Measurements from ENCODE around the gene STXBP5.
A peak's percentile ranks its signal among the peaks of the same experiment; 100 is the strongest.

The STXBP5 gene

DNA sequence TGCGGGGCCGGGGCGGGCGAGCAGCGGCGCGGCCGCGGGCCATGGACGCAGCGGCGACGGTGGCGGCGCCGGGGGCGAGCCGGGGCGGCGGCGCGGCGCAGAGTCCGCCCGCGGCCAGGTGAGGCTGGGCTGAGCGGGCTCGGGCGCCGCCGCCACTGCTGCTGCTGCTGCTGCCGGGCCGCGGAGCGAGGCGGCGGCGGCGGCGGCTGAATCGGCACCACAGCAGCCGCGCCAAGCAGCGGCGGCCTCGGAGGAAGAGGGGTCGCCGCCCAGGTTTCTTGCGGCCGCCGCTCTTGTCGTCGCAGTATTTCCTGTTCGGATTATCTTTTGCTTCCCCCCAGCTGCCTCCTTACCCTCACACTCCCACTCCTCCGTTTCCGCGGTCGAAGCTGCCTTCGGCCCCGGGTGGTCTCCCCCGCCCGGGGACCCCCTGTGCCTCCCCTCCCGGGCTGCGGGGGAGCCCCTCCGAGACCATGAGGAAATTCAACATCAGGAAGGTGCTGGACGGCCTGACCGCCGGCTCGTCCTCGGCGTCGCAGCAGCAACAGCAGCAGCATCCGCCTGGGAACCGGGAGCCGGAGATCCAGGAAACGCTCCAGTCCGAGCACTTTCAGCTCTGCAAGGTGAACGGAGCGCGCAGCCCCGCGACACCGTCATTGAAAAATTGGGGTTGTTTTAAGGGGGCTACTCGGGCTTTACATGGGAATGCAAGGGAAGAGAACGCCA is at the start of gene STXBP5:
Gene STXBP5, plus strand, starts transcription at position 358 of the 726 bp plus-strand sequence. Its CDS starts 116 bp downstream, at position 474.
- DNase-seq, result peak in 35 of 56 donors; percentile 4 to 59 (median 27)

DNA sequence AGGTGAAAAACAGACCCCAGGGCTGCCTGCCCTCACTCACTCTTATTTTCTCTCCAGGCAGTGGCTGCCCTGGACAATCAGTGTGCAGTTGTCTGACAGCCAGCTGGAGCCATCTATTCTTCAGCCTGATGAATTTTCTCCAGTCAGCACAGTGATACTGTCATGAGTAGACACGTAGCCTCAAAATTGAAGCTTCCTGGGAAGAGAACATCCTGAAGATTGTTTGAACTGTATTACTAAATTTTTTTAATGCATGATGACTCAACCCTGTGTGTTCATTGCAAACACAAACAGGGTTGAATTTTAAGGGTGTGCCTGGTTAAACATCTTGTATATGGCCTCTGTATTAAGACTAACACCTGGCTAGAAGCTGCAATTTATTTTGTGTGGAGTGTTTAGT is 49.8 kb upstream of the STXBP5 start:
- DNase-seq, result no peak

DNA sequence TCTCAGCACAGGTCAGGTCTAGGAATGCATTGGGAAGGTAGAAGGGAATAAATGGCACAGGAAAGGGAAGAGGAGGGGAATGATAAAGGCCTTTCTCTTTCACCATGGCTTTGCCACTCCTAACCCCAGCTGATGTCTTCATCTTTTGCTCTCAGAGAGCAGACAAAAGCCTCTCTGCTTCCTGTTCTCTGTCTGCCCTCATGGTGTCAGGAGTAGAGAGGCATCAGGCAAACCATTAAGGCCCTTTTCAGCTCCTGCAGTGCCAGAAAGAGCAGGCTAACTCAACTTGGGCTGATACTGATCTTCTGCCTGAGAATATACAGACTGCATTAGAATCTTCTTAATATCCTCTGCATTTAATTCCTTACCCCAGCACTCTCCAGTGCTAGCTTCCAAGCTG is 48.0 kb upstream of the STXBP5 start:
- no peak for DNase-seq

GRCh38 chr6:147156799-147157382 is 47.3 kb upstream of the STXBP5 start:
- no peak for DNase-seq

DNA sequence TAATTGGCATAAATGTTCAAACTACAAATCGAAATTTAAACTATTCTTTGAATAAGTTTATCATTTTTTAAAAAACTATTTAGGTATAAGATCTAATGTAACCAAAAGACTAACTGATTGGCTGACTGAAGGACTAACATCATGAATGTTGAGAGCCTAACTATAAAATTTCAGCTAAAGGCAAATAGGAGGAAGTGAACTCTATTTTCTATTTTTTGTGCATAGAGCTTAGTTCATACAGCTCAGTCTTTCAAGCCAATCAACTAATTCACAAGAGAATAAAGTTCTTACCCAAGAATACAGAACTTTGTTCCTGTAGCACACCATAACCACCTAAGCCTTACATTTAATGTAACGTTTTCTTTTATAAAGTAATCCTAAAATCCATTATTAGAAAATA is 46.3 kb upstream of the STXBP5 start:
- no peak for DNase-seq

DNA sequence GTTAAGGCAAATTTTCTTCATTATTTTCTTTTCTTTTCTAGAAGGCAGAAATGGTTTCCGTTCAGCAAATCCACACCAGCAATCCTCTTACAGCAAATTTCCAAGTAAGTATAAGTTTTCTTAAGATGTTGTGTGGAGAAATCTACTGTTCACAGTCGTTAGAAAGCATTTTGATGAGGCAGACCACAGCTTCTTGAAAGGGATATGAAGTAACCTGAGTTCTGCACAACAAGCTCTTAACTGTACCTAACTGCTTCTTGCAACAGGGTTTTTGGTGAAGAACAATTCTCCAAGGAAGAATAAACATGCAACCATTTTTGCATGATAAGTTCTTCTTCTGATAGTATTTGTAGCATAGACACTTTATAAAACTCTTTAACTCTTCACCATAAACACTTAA is 45.3 kb upstream of the STXBP5 start:
- no peak for DNase-seq

DNA sequence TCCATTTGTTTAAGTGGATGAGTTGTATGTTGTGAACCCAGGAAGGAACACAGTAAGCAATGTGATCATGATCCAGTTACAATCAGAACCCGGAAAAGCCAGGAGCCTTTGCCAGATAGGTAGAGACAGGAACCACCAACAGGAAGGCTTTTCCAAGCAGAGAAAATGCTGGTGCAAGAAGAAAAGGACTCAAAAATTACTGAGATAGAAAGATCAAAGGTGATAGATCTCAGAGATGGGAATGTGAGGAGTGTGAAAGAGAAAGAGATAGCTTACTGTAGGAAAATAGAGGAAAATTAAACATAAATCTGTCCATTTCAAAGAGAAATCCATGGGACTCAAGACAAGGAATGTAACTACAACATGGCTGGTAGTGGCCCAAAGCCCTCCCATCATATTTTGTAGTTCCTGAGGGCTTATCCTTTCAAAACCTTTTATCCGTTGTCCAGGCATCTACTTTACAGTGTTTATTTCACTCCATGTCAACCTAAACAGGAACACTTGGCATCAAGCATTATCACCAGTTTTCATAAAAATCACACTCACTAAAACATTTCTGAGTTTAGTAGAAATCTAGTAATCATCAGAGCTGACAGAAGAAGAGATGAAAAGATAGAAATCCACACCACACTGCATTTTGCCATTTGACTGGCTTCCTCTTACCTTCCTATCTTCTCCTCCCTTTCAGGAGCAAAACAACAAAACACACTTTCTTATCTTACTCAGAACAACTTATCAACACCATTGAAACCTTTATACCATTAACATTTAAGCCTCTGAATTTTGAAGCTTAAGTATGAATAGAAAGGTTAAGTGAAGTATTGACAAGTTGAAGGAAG is 44.5 kb upstream of the STXBP5 start:
- DNase-seq, result no peak

GRCh38 chr6:147160593-147160992 is 43.6 kb upstream of the STXBP5 start:
- DNase-seq, result no peak

DNA sequence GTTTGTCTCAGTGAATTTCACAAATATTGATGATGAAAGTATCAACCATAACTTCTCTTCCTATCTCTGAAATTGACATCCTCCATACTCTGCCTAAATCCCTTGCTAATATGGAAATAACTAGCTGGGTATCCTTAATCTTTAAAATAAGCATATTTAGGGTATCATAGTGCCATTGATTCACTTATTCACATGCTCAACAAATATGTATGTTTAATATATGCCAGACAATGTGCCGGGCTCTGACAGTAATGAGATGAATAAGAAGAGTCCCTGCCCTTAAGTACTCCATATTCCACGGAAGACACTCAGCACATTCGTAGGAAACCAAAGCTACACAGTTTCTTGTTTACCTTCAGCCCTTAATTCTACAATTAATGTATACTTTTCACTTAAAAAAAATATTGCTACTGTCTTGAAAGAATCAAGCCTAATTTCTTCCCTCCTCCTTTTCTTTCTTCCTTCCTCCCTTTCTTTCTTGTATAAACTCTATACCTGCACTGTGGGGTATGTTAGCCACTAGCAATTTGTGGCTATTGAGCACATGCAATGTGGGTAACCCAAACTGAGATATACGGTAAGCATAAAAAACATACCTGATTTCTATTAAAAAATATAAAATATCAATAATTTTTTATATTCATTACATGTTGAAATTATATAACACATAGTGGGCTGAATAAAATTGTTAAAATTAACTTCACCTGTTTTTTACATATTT is 42.8 kb upstream of the STXBP5 start:
- no peak for DNase-seq

GRCh38 chr6:147161974-147162495 is 42.2 kb upstream of the STXBP5 start:
- DNase-seq, result no peak

- no peak for DNase-seq
These were observed 39.5 kb upstream of the STXBP5 start for GRCh38 chr6:147164761-147165160.

DNA sequence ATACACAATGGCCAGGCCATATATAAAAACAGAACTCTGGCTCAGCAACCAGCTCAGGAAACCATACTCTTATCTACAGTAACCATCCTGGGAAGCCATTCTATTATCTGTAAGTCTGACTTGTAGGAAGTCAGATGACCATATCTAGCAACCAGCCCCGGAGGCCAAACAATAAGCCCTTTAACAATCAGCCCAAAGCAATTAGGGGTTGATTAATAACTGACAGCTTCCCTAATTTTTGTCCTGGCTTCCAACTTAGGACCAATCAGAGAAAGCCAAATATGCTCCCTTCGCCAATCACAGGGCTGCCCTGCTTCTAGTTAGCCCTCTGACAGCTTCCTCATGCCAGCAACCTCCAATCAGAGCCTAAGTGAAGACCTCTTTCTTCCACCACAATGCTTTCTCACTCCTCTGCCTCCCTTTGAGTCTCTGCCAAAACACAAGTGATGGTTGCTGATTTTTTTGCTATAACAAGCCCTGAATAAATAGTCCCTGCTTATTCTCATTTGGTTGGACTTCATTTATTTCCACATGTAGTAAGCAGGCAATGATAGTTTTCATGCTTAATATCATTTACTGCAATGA is 37.8 kb upstream of the STXBP5 start:
- DNase-seq, result peak in 2 of 56 donors; percentile 42

DNA sequence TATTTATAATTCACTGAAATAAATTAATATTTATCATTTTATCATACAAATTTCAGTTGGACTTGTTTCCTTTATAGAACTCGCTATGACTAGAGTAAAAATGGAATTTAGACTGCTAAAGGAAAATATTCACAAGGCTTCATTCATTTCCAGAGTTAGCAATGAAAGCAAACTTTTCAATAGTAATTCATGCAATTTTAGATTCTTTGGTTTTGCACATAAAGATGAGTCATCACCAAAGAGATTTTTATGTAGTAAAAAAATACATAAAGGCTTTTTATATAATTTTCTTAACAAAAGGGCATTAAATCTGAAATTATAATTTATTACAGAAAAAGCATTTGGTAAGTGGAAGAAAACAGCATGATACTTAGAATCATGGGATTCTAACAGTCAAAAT is 37.2 kb upstream of the STXBP5 start:
- no peak for DNase-seq

GRCh38 chr6:147167576-147168461 is 36.4 kb upstream of the STXBP5 start:
- DNase-seq, result peak in 2 of 56 donors; percentile 12 to 14

DNA sequence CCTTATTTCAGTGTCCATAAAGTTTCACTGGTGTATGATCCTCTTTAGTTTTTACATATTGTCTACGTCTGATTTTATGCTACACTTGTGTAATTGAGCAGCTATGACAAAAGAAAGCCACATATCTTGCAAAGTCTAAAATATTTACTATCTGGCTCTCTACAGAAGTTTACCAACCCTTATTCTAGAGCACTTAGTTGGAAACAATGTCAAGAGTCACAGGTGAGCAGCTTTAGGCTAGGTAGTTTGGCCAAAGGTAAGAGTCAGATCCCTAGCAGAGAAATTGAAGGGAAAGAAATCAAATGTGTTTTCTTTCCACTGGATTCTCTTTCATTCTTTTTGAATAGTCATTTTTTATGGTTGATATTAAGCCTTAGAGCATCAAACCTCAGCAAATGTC is 34.7 kb upstream of the STXBP5 start:
- DNase-seq, result no peak

- DNase-seq, result no peak
These were observed 33.9 kb upstream of the STXBP5 start for GRCh38 chr6:147170269-147170668.

GRCh38 chr6:147173140-147173539 is 31.1 kb upstream of the STXBP5 start:
- no peak for DNase-seq

DNA sequence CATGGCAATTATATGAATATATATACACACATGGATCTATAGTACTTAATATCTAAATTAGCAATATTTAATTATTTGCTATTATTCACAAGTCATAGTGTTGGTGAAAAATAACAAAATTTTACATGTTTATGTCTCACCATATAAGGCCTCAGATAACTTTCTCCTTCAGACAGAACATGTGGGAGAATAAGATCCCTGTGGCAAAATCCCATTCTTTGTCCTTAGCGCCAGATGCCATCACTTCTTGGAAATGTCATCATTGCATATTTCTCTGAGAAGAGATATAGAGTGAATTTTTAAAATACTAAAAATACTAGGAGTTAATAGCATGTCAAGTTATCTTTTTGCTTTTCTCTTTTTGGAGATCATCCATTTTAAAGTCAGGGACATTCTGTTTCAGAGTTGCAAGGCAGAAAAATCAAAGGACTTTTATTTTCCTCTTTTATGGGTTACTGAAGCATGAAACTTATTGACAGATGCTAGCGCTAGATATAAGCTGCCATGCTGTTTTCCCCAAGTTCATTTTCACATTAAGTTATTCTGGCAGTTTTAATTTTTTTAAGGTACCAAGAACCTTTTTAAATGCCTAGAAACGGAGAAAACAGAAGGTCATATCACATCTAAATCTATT is 30.4 kb upstream of the STXBP5 start:
- no peak for DNase-seq

DNA sequence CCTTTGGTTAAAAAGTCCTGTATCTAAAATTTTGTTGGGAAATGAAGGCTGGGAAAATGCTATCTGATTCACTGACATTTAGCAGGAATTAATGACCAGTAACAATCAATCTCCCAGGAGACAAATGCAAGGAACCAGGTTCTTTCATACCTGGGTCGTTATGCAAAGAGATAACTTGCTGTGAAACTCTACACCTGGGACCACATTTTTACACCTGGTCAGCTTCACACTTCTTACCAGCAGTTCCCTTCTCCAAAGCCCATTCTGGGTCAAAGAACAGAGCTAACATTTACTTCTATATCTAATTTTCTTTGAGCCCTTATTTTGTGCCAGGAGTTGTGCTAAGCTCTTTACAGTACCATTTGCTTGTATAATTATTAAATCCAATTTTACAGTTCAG is 27.4 kb upstream of the STXBP5 start:
- DNase-seq, result no peak

Data from amygdala (tissue), 56 donors.